GM19043 (cell line): ENCODE measurements around the gene KCNJ18.
"Not testable (repeated sequence)": the region's sequence is repeated elsewhere in the genome, so short reads cannot be mapped to it uniquely, and the experiment has no call there.

ENCODE experiments used
- ATAC-seq: cut with Tn5 transposase; IDR thresholded peaks from one replicate; pipeline ENCODE4 v1.9.1; 2021; ENCODE audit warnings: low read depth; ENCODE audit not compliant: unreplicated experiment

Gene KCNJ18

DNA sequence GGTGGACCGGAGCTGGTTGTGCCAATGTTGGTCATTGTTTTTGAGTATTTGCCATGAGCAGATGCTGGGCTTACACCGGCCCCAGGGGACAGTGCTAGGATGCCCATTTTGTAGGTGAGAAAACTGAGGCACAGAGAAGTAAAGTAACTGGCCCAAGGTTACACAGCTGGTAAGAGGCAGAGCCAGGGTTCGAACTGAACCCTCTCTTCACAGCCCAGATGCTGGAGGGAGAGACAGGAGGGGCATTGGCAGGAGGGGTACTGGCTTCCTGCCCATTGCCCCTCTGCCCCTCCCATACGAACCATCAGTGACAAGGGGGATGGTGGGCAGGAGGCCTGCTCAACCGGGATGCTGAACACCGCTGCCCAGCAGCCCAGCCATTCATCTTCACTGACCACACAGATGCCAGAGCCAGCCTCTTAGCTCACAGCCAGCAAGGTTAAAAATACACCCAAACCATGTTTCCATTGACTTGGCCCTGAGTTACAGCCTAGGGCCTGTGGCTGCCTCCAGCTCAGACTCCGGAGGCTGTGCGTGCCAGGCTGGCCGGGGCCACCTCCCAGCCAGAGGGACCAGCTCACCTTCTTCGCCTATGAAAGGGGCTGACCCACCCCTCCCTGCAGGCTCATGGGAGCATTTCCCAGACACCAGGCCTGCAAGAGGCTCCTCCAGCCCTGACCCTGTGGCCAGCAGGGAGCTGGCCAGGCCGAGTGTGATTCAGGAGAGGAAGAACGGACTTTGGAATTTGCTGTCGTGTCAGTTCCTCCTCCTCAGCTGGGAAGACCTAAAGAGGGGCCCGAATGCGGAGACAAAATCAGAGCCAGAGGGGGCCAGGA lies 57.6 kb downstream of the KCNJ18 start:
- ATAC-seq = not testable (repeated sequence)

DNA sequence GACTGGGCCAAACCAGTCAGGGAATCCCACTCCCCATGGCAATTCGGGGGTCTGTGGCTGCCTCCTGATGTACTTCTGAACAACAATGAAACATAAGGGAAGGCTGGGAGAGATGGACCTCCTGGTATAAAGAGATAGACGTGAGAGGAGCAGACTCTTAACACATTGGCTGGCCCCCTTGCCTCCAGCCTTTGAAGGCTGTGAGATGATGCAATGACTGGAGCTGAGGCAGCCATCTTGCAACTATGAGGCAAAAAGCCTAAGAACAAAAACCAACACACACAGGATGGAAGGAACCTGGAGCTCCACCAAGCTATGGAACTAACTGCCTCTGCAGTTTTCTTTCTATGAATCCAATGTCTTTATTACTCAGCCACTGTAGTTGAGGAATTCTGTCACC lies 58.8 kb downstream of the KCNJ18 start:
- ATAC-seq = not testable (repeated sequence)
